Measurements from ENCODE around the gene TWIST1.

- TF ChIP-seq, protein P1, sequence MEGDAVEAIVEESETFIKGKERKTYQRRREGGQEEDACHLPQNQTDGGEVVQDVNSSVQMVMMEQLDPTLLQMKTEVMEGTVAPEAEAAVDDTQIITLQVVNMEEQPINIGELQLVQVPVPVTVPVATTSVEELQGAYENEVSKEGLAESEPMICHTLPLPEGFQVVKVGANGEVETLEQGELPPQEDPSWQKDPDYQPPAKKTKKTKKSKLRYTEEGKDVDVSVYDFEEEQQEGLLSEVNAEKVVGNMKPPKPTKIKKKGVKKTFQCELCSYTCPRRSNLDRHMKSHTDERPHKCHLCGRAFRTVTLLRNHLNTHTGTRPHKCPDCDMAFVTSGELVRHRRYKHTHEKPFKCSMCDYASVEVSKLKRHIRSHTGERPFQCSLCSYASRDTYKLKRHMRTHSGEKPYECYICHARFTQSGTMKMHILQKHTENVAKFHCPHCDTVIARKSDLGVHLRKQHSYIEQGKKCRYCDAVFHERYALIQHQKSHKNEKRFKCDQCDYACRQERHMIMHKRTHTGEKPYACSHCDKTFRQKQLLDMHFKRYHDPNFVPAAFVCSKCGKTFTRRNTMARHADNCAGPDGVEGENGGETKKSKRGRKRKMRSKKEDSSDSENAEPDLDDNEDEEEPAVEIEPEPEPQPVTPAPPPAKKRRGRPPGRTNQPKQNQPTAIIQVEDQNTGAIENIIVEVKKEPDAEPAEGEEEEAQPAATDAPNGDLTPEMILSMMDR (conservative IDR thresholded peaks at IDR 0.05; ENCODE audit: low read depth in 2 of 2) = no peak
- TF ChIP-seq EZH2 (IDR thresholded peaks at IDR 0.05; ENCODE audit: low read depth, unreplicated experiment) = peak; percentile 54
- no peak for TF ChIP-seq POLR2AphosphoS5 (IDR thresholded peaks at IDR 0.05; ENCODE audit: low read depth)
- TF ChIP-seq, protein P2, sequence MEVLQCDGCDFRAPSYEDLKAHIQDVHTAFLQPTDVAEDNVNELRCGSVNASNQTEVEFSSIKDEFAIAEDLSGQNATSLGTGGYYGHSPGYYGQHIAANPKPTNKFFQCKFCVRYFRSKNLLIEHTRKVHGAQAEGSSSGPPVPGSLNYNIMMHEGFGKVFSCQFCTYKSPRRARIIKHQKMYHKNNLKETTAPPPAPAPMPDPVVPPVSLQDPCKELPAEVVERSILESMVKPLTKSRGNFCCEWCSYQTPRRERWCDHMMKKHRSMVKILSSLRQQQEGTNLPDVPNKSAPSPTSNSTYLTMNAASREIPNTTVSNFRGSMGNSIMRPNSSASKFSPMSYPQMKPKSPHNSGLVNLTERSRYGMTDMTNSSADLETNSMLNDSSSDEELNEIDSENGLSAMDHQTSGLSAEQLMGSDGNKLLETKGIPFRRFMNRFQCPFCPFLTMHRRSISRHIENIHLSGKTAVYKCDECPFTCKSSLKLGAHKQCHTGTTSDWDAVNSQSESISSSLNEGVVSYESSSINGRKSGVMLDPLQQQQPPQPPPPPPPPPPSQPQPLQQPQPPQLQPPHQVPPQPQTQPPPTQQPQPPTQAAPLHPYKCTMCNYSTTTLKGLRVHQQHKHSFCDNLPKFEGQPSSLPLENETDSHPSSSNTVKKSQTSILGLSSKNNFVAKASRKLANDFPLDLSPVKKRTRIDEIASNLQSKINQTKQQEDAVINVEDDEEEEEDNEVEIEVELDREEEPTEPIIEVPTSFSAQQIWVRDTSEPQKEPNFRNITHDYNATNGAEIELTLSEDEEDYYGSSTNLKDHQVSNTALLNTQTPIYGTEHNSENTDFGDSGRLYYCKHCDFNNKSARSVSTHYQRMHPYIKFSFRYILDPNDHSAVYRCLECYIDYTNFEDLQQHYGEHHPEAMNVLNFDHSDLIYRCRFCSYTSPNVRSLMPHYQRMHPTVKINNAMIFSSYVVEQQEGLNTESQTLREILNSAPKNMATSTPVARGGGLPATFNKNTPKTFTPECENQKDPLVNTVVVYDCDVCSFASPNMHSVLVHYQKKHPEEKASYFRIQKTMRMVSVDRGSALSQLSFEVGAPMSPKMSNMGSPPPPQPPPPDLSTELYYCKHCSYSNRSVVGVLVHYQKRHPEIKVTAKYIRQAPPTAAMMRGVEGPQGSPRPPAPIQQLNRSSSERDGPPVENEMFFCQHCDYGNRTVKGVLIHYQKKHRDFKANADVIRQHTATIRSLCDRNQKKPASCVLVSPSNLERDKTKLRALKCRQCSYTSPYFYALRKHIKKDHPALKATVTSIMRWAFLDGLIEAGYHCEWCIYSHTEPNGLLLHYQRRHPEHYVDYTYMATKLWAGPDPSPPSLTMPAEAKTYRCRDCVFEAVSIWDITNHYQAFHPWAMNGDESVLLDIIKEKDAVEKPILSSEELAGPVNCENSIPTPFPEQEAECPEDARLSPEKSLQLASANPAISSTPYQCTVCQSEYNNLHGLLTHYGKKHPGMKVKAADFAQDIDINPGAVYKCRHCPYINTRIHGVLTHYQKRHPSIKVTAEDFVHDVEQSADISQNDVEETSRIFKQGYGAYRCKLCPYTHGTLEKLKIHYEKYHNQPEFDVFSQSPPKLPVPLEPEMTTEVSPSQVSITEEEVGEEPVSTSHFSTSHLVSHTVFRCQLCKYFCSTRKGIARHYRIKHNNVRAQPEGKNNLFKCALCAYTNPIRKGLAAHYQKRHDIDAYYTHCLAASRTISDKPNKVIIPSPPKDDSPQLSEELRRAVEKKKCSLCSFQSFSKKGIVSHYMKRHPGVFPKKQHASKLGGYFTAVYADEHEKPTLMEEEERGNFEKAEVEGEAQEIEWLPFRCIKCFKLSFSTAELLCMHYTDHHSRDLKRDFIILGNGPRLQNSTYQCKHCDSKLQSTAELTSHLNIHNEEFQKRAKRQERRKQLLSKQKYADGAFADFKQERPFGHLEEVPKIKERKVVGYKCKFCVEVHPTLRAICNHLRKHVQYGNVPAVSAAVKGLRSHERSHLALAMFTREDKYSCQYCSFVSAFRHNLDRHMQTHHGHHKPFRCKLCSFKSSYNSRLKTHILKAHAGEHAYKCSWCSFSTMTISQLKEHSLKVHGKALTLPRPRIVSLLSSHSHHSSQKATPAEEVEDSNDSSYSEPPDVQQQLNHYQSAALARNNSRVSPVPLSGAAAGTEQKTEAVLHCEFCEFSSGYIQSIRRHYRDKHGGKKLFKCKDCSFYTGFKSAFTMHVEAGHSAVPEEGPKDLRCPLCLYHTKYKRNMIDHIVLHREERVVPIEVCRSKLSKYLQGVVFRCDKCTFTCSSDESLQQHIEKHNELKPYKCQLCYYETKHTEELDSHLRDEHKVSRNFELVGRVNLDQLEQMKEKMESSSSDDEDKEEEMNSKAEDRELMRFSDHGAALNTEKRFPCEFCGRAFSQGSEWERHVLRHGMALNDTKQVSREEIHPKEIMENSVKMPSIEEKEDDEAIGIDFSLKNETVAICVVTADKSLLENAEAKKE (CRISPR knock-in tag; IDR thresholded peaks at IDR 0.05) = 0 out of 2 replicates have a peak, but pooled peaks have one; percentile 29
- no peak for TF ChIP-seq EZH2phosphoT487 (IDR thresholded peaks at IDR 0.05; ENCODE audit: unreplicated experiment)
- TF ChIP-seq, protein P3, sequence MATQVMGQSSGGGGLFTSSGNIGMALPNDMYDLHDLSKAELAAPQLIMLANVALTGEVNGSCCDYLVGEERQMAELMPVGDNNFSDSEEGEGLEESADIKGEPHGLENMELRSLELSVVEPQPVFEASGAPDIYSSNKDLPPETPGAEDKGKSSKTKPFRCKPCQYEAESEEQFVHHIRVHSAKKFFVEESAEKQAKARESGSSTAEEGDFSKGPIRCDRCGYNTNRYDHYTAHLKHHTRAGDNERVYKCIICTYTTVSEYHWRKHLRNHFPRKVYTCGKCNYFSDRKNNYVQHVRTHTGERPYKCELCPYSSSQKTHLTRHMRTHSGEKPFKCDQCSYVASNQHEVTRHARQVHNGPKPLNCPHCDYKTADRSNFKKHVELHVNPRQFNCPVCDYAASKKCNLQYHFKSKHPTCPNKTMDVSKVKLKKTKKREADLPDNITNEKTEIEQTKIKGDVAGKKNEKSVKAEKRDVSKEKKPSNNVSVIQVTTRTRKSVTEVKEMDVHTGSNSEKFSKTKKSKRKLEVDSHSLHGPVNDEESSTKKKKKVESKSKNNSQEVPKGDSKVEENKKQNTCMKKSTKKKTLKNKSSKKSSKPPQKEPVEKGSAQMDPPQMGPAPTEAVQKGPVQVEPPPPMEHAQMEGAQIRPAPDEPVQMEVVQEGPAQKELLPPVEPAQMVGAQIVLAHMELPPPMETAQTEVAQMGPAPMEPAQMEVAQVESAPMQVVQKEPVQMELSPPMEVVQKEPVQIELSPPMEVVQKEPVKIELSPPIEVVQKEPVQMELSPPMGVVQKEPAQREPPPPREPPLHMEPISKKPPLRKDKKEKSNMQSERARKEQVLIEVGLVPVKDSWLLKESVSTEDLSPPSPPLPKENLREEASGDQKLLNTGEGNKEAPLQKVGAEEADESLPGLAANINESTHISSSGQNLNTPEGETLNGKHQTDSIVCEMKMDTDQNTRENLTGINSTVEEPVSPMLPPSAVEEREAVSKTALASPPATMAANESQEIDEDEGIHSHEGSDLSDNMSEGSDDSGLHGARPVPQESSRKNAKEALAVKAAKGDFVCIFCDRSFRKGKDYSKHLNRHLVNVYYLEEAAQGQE (IDR thresholded peaks at IDR 0.05; ENCODE audit: unreplicated experiment) = peak; percentile 27
- TF ChIP-seq CREB1 (CRISPR knock-in tag; IDR thresholded peaks at IDR 0.05; ENCODE audit: low read depth) = no peak
- no peak for TF ChIP-seq JUNB (IDR thresholded peaks at IDR 0.05; ENCODE audit: unreplicated experiment)
- no peak for TF ChIP-seq ZNF331 (CRISPR knock-in tag; IDR thresholded peaks at IDR 0.05; ENCODE audit: low read depth)
- no peak for TF ChIP-seq NANOG (IDR thresholded peaks at IDR 0.05; ENCODE audit: borderline replicate concordance)
- no peak for TF ChIP-seq ETS1 (IDR thresholded peaks at IDR 0.05)
- TF ChIP-seq ZNF114 (CRISPR knock-in tag; IDR thresholded peaks at IDR 0.05) = no peak
Measured at GRCh38 chr7:19145434-19146115, 28.1 kb upstream of the TWIST1 start.

Measured in GM23338 (cell line).